Activated CD4-positive, alpha-beta T cell treated with anti-CD3 and anti-CD28 coated beads, Interleukin-2, amount 10 ng/mL, durations not matched to agents 7 days and 5 days (primary cell): ENCODE measurements around the gene NAA35. TPM values are rescaled to one million over a fixed set of nuclear protein-coding genes. Genes with fewer than 3 reads are reported as not detected.

ENCODE experiments used
- CTCF ChIA-PET: fragments of 350-600 bp; sonication (Branson Sonifier 250); formaldehyde crosslinking; loops from one replicate; lab custom pipeline; 2021; ENCODE audit warnings: antibody characterized with exemption; lab: Charles Lee
- POLR2A ChIA-PET: fragments of 350-600 bp; sonication (Branson Sonifier 250); formaldehyde crosslinking; loops from one replicate; lab custom pipeline; 2021; ENCODE audit warnings: antibody characterized with exemption; lab: Charles Lee
- DNase-seq: peaks from one replicate; pipeline ENCODE4 v3.0.0-alpha.2; 2020
- H3K27ac Mint-ChIP-seq: one replicate; pipeline ENCODE4 v1.8.0; 2021; ENCODE audit warnings: mild to moderate bottlenecking, moderate library complexity, mixed read lengths
- H3K27me3 Mint-ChIP-seq: one replicate; pipeline ENCODE4 v1.8.0; 2021; ENCODE audit warnings: mixed read lengths
- H3K36me3 Mint-ChIP-seq: one replicate; pipeline ENCODE4 v1.8.0; 2021; ENCODE audit warnings: low read depth, mixed read lengths
- H3K4me1 Mint-ChIP-seq: one replicate; pipeline ENCODE4 v1.8.0; 2021; ENCODE audit warnings: mixed read lengths
- H3K4me3 Mint-ChIP-seq: one replicate; pipeline ENCODE4 v1.8.0; 2021; ENCODE audit warnings: mild to moderate bottlenecking, moderate library complexity, mixed read lengths
- H3K9me3 Mint-ChIP-seq: one replicate; pipeline ENCODE4 v1.8.0; 2021; ENCODE audit warnings: mixed read lengths
- total RNA-seq, 2 experiments: library from RNA; stranded (reverse); gene quantifications; one replicate each; pipeline ENCODE4 v1.2.3, GENCODE V29; 2021

The NAA35 gene
- total RNA-seq, 2 experiments from 2014 or later: 20.9 to 22.4 TPM

DNA sequence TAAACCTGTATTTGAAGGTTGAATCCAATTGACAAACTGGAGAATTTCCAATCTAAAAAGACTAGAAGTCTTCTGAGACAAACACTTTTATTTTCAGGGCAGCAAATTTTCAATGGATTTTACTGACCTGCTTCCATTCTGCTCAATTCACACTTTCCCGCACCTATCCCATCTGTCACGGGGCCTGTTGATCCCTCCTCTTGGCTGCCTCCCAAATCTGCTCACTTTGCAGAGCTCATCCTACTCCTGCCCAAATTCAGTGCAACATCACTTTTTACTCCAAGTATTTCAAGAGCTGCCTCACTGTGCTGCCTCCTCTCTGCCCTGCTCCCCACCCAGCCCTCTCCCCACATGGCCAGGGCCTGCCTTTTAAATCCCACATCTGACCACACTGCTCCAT lies 123.3 kb downstream of the NAA35 start:
- DNase-seq: no peak
- H3K9me3 Mint-ChIP-seq: no peaks in the 10 kb centered on the region
- peaks cover 11% of the 10 kb centered on the region for H3K27me3 Mint-ChIP-seq
- no peak overlapping the region for H3K4me3 Mint-ChIP-seq
- ChIA-PET POLR2A (no interaction called here), CTCF (no interaction called here)
- no peak overlapping the region for H3K27ac Mint-ChIP-seq
- H3K4me1 Mint-ChIP-seq: no peaks in the 10 kb centered on the region
- H3K36me3 Mint-ChIP-seq: no peaks in the 10 kb centered on the region

DNA sequence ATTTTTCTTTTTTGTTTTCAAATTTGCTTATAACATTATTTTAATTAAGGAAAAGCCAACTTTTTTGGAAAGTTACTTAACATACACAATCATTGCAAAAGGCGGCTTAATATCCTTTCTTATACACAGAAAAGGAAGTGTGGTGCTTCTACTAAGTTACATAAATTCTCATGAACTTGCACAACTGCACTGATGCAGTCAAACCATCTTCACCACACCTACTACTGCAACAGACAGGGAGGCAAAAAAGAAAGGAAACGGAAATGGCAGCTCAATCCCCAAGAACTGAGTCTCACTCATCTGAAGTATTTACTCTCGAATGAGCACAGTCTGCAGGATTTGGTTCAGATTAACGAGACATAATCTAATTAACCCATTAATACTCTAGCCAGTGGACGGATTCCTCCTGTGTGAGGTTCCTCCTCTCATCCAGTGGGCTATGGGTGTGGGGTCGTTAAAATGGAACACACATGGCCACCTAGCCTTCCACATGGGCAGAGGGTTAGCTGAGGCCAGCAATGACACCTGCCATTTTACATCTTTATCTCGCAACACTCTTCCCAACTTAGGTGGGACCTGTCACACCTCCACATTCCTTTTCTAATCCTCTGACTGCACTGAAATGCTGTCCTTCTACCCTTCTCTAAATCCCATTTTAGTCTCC lies 128.4 kb downstream of the NAA35 start:
- DNase-seq: no peak
- ChIA-PET CTCF (no interaction called here), POLR2A (no interaction called here)
- Mint-ChIP-seq H3K36me3 (no peaks in the 10 kb centered on the region), H3K4me3 (no peak overlapping the region), H3K9me3 (no peaks in the 10 kb centered on the region), H3K27ac (no peak overlapping the region), H3K27me3 (no peaks in the 10 kb centered on the region), H3K4me1 (no peaks in the 10 kb centered on the region)

Other genes starting within 250 kb of the NAA35 start
- 10 to 100 TPM; 35.2 to 37.2 TPM for gene AGTPBP1, start 199.2 kb upstream of the NAA35 start, total RNA-seq
- gene GOLM1, start 158.4 kb downstream of the NAA35 start, total RNA-seq: 1 to 10 TPM in 1 of 2 experiments, under 1 TPM in 1; 0.87 to 1.0 TPM